K562 (cell line): ENCODE data around the gene ADNP. TPM values are rescaled to one million over a fixed set of nuclear protein-coding genes. Genes with fewer than 3 reads are reported as not detected.

Experiments
- ATAC-seq: fragments of 200-7000 bp; cut with Tn5 transposase; 3 replicates; pipeline ENCODE4 v1.9.1; 2020; ENCODE audit warnings: moderate library complexity
- BruUV-seq: library from RNA; stranded (reverse); fragments of 400-500 nt; replicated peaks from 2 replicates; lab custom pipeline; 2021; lab: Mats Ljungman, UMichigan
- CTCF ChIA-PET: fragments of 300-600 bp; formaldehyde crosslinking; extraction: SDS; loops from one replicate; lab custom pipeline; 2021; ENCODE audit warnings: low intra/inter-chr PET ratio; lab: Yijun Ruan, JAX
- POLR2A ChIA-PET: fragments of 300-600, 350-650 bp; sonication (Branson Sonifier 250); formaldehyde crosslinking; extraction: SDS; loops from one replicate; lab custom pipeline; 2021; ENCODE audit warnings: antibody characterized with exemption, inconsistent platforms; lab: Yijun Ruan, JAX
- DNase-seq, 4 experiments: peaks; one replicate each; pipeline versions ENCODE4 v3.0.0 to v3.0.0-alpha.2; 2011 to 2018; ENCODE audit warnings: low spot score in 3 of 4, mixed read lengths in 3 of 4; ENCODE audit errors: extremely low read depth in 1 of 4
- FAIRE-seq: peaks from 2 replicates; lab custom pipeline; 2011; peaks lifted over from hg19 to GRCh38; lab: Jason Lieb, UNC
- H2AFZ ChIP-seq: 2 replicates; pipeline ENCODE4 v1.6.0; 2011; ENCODE audit warnings: low read depth, low read length, control low read depth, inconsistent platforms
- H3K27ac ChIP-seq: fragments of 200-600 bp; 3 replicates; pipeline ENCODE4 v1.8.0; 2011; ENCODE audit warnings: low read depth, mild to moderate bottlenecking, control low read depth, inconsistent platforms, low read length, moderate library complexity, mixed read lengths; ENCODE audit errors: extremely low read depth
- H3K27me3 ChIP-seq, 2 experiments: fragments of 300-600 bp in 1 of 2; 2 replicates in 1 of 2; 3 replicates in 1 of 2; pipeline versions ENCODE4 v1.6.0 to v1.8.0; 2011; ENCODE audit warnings: inconsistent platforms in 2 of 2, low read length in 2 of 2, mild to moderate bottlenecking in 1 of 2, mixed read lengths in 1 of 2, moderate library complexity in 1 of 2; ENCODE audit not compliant: control insufficient read depth in 2 of 2, insufficient read depth in 2 of 2
- H3K36me3 ChIP-seq: fragments of 300-600 bp; 3 replicates; pipeline ENCODE4 v1.8.0; 2011; ENCODE audit warnings: mild to moderate bottlenecking, low read length, inconsistent platforms; ENCODE audit not compliant: control insufficient read depth, insufficient read depth
- H3K4me1 ChIP-seq, 2 experiments: fragments of 200-600 bp in 1 of 2; replicated peaks in 1 of 2; 2 replicates in 1 of 2; 3 replicates in 1 of 2; pipeline versions ENCODE4 v1.5.1 to v1.8.0; 2011; ENCODE audit warnings: inconsistent platforms in 2 of 2, low read length in 2 of 2, mild to moderate bottlenecking in 1 of 2, mixed read lengths in 1 of 2, moderate library complexity in 1 of 2; ENCODE audit not compliant: control insufficient read depth in 2 of 2, insufficient read depth in 2 of 2
- H3K4me2 ChIP-seq: 2 replicates; pipeline ENCODE4 v1.6.1; 2011; ENCODE audit warnings: low read length, control low read depth, inconsistent platforms, mixed read lengths; ENCODE audit not compliant: insufficient read depth
- H3K4me3 ChIP-seq: fragments of 200-600 bp; sonication (generic), shearing (Covaris generic); 2 replicates; pipeline ENCODE4 v1.5.1; 2016; ENCODE audit warnings: control low read depth, inconsistent platforms
- H3K79me2 ChIP-seq: fragments of 200-600 bp; 3 replicates; pipeline ENCODE4 v1.8.0; 2011; ENCODE audit warnings: low read length, inconsistent platforms; ENCODE audit not compliant: control insufficient read depth, insufficient read depth
- H3K9ac ChIP-seq, 2 experiments: 2 replicates each; pipeline versions ENCODE4 v1.6.0 to v1.6.1; 2011; ENCODE audit warnings: low read depth in 2 of 2, low read length in 2 of 2, control low read depth in 1 of 2, inconsistent platforms in 1 of 2, mild to moderate bottlenecking in 1 of 2, mixed read lengths in 1 of 2; ENCODE audit not compliant: insufficient read depth in 1 of 2
- H3K9me1 ChIP-seq: one replicate; pipeline ENCODE4 v1.6.0; 2011; ENCODE audit warnings: inconsistent platforms, mild to moderate bottlenecking, low read length, moderate library complexity; ENCODE audit not compliant: control insufficient read depth, insufficient read depth
- H3K9me3 ChIP-seq: replicated peaks from 2 replicates; pipeline ENCODE4 v1.5.1; 2011; ENCODE audit warnings: low read depth, low read length, inconsistent platforms; ENCODE audit not compliant: control insufficient read depth, insufficient read depth
- H4K20me1 ChIP-seq: replicated peaks from 2 replicates; pipeline ENCODE4 v1.6.1; 2011; ENCODE audit warnings: low read length, inconsistent platforms, mixed read lengths; ENCODE audit not compliant: control insufficient read depth, insufficient read depth
- ATF1 ChIP-seq, 2 experiments: fragments of 450-650 bp in 1 of 2; IDR thresholded peaks; 2 replicates each; pipeline ENCODE4 v1.6.1; 2016; ENCODE audit warnings: missing compliant biosample characterization in 1 of 2, missing genetic modification characterization in 1 of 2
- ELF4 ChIP-seq: fragments of 450-650 bp; formaldehyde crosslinking; IDR thresholded peaks from 2 replicates; pipeline ENCODE4 v1.4.0; 2022; ENCODE audit warnings: missing genetic modification characterization
- ESRRA ChIP-seq: fragments of 450-650 bp; IDR thresholded peaks from 2 replicates; pipeline ENCODE4 v1.6.1; 2014; ENCODE audit warnings: low read depth, mild to moderate bottlenecking, moderate library complexity, borderline replicate concordance
- GABPB1 ChIP-seq: sonication (generic); formaldehyde crosslinking; IDR thresholded peaks from 2 replicates; pipeline ENCODE4 v1.8.0; 2022; ENCODE audit warnings: mild to moderate bottlenecking, missing genetic modification reagents
- NRF1 ChIP-seq, 2 experiments: fragments of 450-650 bp; IDR thresholded peaks in 1 of 2; conservative IDR thresholded peaks in 1 of 2; 2 replicates each; pipeline ENCODE4 v1.6.1; 2014; ENCODE audit warnings: mild to moderate bottlenecking in 2 of 2
- POLR2H ChIP-seq: IDR thresholded peaks from 2 replicates; pipeline ENCODE4 v1.6.1; 2016; ENCODE audit warnings: missing genetic modification characterization, low read depth, mild to moderate bottlenecking, control low read depth, missing compliant biosample characterization, moderate library complexity
- SETDB1 ChIP-seq: IDR thresholded peaks from one replicate; pipeline ENCODE4 v1.6.1; 2012; ENCODE audit warnings: low read length, control low read depth, inconsistent platforms
- YY1 ChIP-seq, 3 experiments: IDR thresholded peaks; 2 replicates each; pipeline ENCODE4 v1.6.1; 2011; ENCODE audit warnings: low read length in 2 of 3, mild to moderate bottlenecking in 2 of 3, moderate library complexity in 2 of 3, borderline replicate concordance in 1 of 3, control low read depth in 1 of 3, low read depth in 1 of 3; ENCODE audit not compliant: insufficient read depth in 3 of 3, insufficient replicate concordance in 2 of 3, control insufficient read depth in 1 of 3, insufficient read length in 1 of 3; ENCODE audit errors: extremely low read depth in 1 of 3
- ZNF280A ChIP-seq: fragments of 450-650 bp; IDR thresholded peaks from 2 replicates; pipeline ENCODE4 v1.6.1; 2018; ENCODE audit warnings: mild to moderate bottlenecking, low read depth; ENCODE audit not compliant: partially characterized antibody
- ZNF398 ChIP-seq: fragments of 250-450 bp; sonication (Bioruptor Pico); IDR thresholded peaks from 2 replicates; pipeline ENCODE4 v1.8.0; 2021; ENCODE audit warnings: moderate library complexity, mild to moderate bottlenecking, inconsistent platforms
- ZNF586 ChIP-seq: fragments of 450-650 bp; formaldehyde crosslinking; conservative IDR thresholded peaks from 2 replicates; pipeline ENCODE4 v1.4.0; 2020; ENCODE audit warnings: mild to moderate bottlenecking, moderate library complexity
- WGBS: fragments of 100-300 bp; shearing (Covaris generic); methylation state at CpG from one replicate; pipeline ENCODE4 v1.1.6; 2016; ENCODE audit warnings: low coverage, mixed read lengths; ENCODE audit not compliant: insufficient coverage; ENCODE audit errors: missing lambda C conversion rate; 5-methylcytosine and 5-hydroxymethylcytosine counted together
- in situ Hi-C: fragments of 300-500 bp; cut with MboI; formaldehyde crosslinking; loops from 4 replicates; pipeline ENCODE4 v1.15.0; 2018; ENCODE audit warnings: inconsistent platforms, mixed read lengths
- intact Hi-C: fragments of 100-400 bp; cut with micrococcal nuclease; formaldehyde crosslinking; loops from 2 replicates; pipeline ENCODE4 v1.14.2; 2022
- polyA plus RNA-seq, 8 experiments: library from polyadenylated mRNA; depleted of rRNA in 4 of 8; stranded (reverse) in 5 of 8; unstranded in 3 of 8; fragments of >200 nt; fragmentation: Nextera tagmentation in 2 of 8; fragmentation: Illumina TruSeq in 1 of 8; extraction: Ambion mirVana in 2 of 8; extraction: Trizol in 1 of 8; gene quantifications; 2 replicates each; pipeline versions ENCODE4 v1.2.1 to v1.2.3, GENCODE V29; 2011 to 2014; ENCODE audit warnings: inconsistent platforms in 1 of 8, missing spikeins in 1 of 8
- total RNA-seq, 7 experiments: library from RNA; depleted of rRNA in 6 of 7; stranded (reverse); fragments of >200 nt in 6 of 7; fragmentation: Illumina TruSeq in 2 of 7; extraction: Trizol in 2 of 7; gene quantifications; 2 replicates each; pipeline versions ENCODE4 v1.2.1 to v1.2.3, GENCODE V29; 2011 to 2021; ENCODE audit warnings: low replicate concordance in 1 of 7
- TF ChIP-seq, protein P1 (sequence below): fragments of 250-450 bp; sonication (Bioruptor Pico); IDR thresholded peaks from 2 replicates; pipeline ENCODE4 v1.4.0; 2020; ENCODE audit warnings: mild to moderate bottlenecking, moderate library complexity
- TF ChIP-seq, protein P2 (sequence below), 3 experiments: fragments of 200-800 bp in 1 of 3; sonication (Bioruptor generic) in 1 of 3; sonication (generic) in 1 of 3; formaldehyde crosslinking in 1 of 3; IDR thresholded peaks; 2 replicates each; pipeline versions ENCODE4 v1.6.1 to v1.8.0; 2016 to 2022; ENCODE audit warnings: mild to moderate bottlenecking in 2 of 3, missing compliant biosample characterization in 2 of 3, missing genetic modification characterization in 2 of 3, missing genetic modification reagents in 1 of 3

The ADNP gene
- total and polyA plus RNA-seq, 9 of the 15 experiments (the other 6 are each of a cell fraction or from before 2014, with no cell fraction given): 17.8 to 59.9 (median 25.3) TPM

GRCh38 chr20:50980071-50980681, 48.9 kb upstream of the ADNP start:
- no peak overlapping the region for H3K27ac ChIP-seq
- DNase-seq: no peak
- in situ Hi-C loops: loop anchor here (25.0 kb wide), 1 partner anchor 1107 kb away; no protein-coding TSS in a partner anchor
- POLR2A ChIA-PET: interaction anchor here (1.1 kb wide), 1 partner anchor 366 kb away, joined by 3 read pairs; no protein-coding TSS in a partner anchor
- ATAC-seq: 0 out of 3 replicates have a peak, but pooled peaks have one; percentile 14
- no peak overlapping the region for H3K4me3 ChIP-seq
- H3K9me1 ChIP-seq: no peaks in the 10 kb centered on the region
- WGBS: 9% methylated on average over 8 of the region's 8 CpGs
- H3K4me1 ChIP-seq: peaks cover 0 to 9% of the 10 kb centered on the region in 2 experiments; a peak in 3 of 5 replicates
- H3K27me3 ChIP-seq: peaks cover 31 to 56% of the 10 kb centered on the region in 2 experiments
- no peak for FAIRE-seq
- H3K9me3 ChIP-seq: no peaks in the 10 kb centered on the region
- no TSS peak for BruUV-seq
- intact Hi-C loops: loop anchor here (5.0 to 10.0 kb wide), 2 partner anchors 188 to 645 kb away; no protein-coding TSS in a partner anchor
- H3K9ac ChIP-seq: no peak overlapping the region
- H2AFZ ChIP-seq: no peak overlapping the region
- H3K4me2 ChIP-seq: no peak overlapping the region
- CTCF ChIA-PET: no interaction called here
- H4K20me1 ChIP-seq: no peaks in the 10 kb centered on the region; the same call in 1 of the 2 replicates
- no peaks in the 10 kb centered on the region for H3K79me2 ChIP-seq
- H3K36me3 ChIP-seq: no peaks in the 10 kb centered on the region
- no peak for TF ChIP-seq GABPB1 (CRISPR knock-in tag)
- no peak for TF ChIP-seq YY1 (IDR thresholded peaks at IDR 0.05; ENCODE audit: borderline replicate concordance in 1 of 3, control insufficient read depth in 1 of 3, extremely low read depth in 1 of 3, insufficient read depth in 3 of 3, insufficient read length in 1 of 3, insufficient replicate concordance in 2 of 3, low read depth in 1 of 3, low read length in 2 of 3)
- TF ChIP-seq, protein P1, sequence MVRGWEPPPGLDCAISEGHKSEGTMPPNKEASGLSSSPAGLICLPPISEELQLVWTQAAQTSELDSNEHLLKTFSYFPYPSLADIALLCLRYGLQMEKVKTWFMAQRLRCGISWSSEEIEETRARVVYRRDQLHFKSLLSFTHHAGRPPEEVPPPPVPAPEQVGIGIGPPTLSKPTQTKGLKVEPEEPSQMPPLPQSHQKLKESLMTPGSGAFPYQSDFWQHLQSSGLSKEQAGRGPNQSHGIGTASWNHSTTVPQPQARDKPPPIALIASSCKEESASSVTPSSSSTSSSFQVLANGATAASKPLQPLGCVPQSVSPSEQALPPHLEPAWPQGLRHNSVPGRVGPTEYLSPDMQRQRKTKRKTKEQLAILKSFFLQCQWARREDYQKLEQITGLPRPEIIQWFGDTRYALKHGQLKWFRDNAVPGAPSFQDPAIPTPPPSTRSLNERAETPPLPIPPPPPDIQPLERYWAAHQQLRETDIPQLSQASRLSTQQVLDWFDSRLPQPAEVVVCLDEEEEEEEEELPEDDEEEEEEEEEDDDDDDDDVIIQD: no peak
- TF ChIP-seq NRF1 (conservative IDR thresholded peaks at IDR 0.05 in 1 of 2, IDR thresholded peaks at IDR 0.05 in 1 of 2): no peak
- no peak for TF ChIP-seq ATF1 (CRISPR knock-in tag; IDR thresholded peaks at IDR 0.05)
- TF ChIP-seq ATF1 (tag; IDR thresholded peaks at IDR 0.05): peak; percentile 41; the same call in 1 of the 2 replicates
- TF ChIP-seq, protein P2, sequence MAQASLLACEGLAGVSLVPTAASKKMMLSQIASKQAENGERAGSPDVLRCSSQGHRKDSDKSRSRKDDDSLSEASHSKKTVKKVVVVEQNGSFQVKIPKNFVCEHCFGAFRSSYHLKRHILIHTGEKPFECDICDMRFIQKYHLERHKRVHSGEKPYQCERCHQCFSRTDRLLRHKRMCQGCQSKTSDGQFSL (CRISPR knock-in tag; IDR thresholded peaks at IDR 0.05): no peak
- TF ChIP-seq, protein P2 (tag; IDR thresholded peaks at IDR 0.05): no peak
- no peak for TF ChIP-seq ZNF398 (CRISPR knock-in tag)
- TF ChIP-seq SETDB1: no peak
- no peak for TF ChIP-seq ESRRA
- TF ChIP-seq ZNF280A: no peak
- TF ChIP-seq ELF4 (CRISPR knock-in tag): no peak
- TF ChIP-seq ZNF586: no peak
- TF ChIP-seq POLR2H (tag): no peak
